CD4-positive, alpha-beta T cell treated with Interferon gamma for 1 hour (primary cell): ENCODE data around the gene VNN1.
A peak's percentile ranks its signal among the peaks of the same experiment; 100 is the strongest.

Experiments used
- DNase-seq: peaks from one replicate; pipeline ENCODE4 v3.0.0-alpha.2; 2020

Gene VNN1

DNA sequence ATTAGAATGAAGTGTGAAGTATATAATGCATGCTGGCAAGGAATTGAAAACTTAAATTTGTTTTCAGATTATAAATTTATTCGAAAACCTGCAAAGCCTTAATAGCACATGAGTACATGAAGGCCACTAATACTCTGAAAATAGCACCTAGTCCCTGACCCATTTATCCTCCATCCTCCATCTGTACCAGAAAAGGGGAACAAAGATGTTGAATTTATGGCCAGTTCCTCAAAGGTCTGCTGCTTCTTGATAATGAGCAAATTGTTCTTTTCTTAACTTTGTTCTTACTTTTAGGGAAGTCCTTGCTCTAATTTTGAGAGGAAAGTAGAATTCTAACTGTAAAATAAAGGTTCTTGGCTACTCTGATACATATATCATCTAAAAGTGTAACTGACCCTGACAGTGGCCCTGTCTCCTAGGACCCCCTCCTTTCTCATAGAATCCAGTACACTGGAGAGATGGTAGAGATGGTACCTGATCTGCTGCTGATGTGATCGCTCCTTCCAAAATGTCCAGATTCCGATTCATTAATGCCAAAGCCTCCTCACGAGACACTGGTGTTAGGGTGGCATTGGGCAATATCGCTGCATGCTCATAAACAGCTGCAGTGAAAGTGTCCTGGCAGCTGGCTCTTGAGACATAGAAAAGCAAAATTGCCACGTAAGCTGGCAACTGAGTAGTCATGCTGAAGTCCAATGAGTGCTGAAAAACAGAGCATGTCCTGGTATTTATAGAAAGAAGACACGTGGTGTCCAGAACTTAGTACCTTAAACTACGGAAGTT, at the start of gene VNN1:
VNN1 (minus strand) TSS at position 704 of the 783 bp plus-strand sequence; CDS start at position 684, 20 bp downstream.
- peak; percentile 66 for DNase-seq

DNA sequence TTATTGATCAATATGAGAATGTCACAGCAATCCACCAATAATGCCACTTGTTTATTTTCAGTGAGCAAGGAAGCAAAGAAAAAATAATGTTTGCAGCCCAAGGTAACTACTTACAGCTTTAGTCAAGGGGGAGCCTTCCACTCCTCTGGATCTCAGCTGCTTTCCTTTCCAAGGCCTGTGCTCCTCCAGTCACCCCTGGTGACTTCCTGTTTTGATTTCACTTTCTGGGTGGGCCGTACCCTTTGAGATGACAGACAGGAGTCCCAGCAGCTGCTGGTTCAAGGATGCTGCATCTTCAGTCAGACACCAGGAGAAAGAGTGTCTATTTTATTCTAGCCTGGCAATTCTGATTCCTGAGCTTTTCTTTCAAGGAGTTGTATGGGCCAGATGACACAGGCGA, 49.4 kb upstream of the VNN1 start:
- DNase-seq = peak; percentile 45

GRCh38 chr6:132760256-132760655, 46.4 kb upstream of the VNN1 start:
- DNase-seq = no peak

DNA sequence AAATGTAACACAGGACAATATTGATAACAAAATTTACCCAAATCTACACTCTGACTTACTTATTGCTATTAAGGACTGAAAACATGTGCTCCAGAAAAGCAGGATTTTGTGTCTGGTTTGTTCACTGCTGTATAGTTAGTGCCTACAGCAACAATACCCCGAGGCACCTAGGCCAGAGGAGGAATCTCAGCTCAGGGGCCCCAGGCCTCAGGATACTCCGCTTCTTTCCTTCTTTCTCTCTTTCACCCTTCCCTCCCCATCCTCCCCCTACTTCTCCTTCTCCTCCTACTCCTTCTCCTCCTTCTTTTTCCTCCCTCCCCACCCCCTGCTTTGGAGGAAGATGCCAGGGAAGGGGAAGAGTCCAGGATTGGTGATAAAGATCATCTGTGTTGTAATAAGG, 44.8 kb upstream of the VNN1 start:
- DNase-seq = no peak

- DNase-seq = no peak
Measured at GRCh38 chr6:132752255-132752654, 38.4 kb upstream of the VNN1 start.

GRCh38 chr6:132751828-132752227, 38.0 kb upstream of the VNN1 start:
- no peak for DNase-seq

- DNase-seq = no peak
Measured at GRCh38 chr6:132751306-132751705, 37.5 kb upstream of the VNN1 start.

- no peak for DNase-seq
Measured at GRCh38 chr6:132750455-132751248, 36.8 kb upstream of the VNN1 start.

GRCh38 chr6:132749111-132749510, 35.3 kb upstream of the VNN1 start:
- peak; percentile 3 for DNase-seq

DNA sequence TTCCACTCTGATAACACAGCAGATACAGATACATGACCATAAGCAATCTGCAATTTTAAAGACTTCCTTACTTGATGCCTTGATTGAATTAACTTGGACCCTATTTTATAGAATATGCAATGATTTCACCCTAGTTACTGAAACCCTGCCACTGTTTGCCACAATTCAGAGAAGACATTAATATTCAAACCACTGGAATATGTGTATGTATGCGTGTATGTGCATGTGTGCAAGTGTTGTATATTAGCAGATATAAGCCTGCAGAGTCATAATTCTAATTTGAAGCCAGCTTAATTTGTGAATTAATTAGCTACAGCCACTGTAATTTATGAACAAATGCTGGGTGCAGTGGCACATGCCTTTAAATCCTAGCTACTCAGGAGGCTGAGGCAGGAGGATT, 34.6 kb upstream of the VNN1 start:
- DNase-seq = no peak

DNA sequence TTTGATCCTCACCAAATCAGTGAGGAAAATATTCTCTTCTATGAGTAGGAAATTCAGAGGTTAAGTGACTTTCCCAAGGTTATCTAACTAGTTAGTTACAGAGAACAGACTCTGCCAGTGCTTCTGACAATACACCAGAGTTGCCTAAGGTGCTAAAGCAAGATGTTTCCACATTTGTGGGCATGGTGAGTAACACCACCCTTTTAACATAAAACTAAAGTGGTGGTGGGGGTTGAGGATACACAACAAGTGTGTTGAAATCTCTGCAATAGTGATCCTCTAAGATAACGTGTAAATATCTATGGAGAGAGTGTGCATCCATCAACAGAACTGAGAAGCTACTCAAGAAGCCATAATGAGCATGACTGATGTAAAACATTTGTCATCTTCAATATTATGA, 32.2 kb upstream of the VNN1 start:
- peak; percentile 7 for DNase-seq

DNA sequence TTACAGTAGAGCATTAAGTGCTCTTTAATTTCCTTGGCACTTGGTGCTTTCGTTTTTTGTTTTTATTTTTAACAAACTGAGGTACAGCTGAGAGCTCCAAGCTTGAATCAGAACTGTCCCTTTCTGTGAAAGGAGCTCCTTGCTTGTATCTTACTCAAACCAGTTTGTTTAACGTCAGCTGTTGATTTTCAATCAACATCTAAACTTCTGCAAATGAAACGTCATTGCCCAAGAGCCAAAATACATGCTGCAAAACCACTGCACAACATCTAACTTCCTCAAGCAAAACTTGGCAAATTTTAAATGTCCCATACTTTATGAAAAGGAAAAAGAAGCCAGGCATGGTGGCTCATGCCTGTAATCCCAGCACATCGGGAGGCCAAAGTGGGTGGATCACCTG, 28.6 kb upstream of the VNN1 start:
- no peak for DNase-seq

DNA sequence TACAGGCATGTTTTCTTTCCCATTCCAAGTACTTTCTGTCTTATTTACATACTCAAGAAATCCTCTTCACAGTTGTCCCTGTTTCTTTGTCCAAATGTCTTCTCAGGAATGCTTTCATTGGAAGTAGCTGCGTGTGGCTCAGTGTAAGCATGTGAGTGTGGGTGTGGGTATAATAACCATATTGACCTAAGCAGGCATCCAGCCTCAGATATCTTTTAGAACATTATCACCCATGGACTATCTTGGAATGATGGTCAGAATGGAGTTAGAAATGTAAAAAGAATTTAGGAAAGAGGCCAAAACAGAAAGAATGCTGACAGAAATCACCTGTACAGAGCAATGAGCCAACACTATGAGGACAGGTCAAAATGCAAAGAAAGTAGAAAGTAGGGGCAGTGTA, 27.4 kb upstream of the VNN1 start:
- no peak for DNase-seq

DNA sequence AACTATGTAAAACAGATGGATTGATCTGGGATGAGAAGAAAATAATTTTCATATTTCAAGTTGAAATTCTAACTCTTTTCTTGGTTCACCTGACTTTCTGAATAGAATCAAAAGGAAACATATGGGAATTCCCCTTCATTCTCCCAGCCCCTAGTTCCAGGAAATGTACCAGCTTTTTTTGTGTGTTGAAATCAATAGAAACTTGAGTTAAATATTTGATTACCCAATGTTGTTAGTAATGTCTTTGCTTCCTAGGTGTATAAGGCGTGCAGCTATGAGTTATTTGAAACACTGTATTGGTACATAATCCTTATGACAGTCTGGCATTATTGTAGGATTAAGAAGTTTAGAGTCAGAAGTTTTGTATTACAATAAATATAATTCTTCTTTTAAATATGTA, 22.4 kb upstream of the VNN1 start:
- DNase-seq = no peak

DNA sequence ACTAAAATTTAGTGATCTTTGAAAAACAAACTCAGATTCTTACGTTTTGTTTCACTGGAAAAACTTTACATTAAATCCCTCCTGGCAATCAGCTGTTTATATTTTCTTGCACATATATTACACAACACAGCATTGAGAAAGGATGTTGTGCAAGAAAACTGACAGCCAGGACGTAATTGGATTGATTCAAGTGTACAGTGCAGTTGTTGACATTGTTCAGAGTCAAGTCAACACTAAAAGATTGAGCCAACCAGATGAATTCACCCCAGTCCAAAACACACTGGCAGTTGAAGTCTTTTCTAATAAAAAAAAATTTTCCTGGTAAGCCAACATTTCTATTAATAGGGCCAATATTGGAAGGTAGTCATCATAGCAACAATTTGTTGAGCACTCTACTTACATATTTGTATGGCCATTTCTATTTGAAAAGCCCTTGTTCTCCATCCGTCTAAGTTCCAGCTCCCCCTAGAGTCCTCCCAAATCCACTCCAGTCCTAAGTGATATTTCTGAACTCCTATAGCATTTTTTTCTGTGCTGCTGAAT, 20.9 kb upstream of the VNN1 start:
- no peak for DNase-seq

GRCh38 chr6:132733814-132734213, 20.0 kb upstream of the VNN1 start:
- no peak for DNase-seq

DNA sequence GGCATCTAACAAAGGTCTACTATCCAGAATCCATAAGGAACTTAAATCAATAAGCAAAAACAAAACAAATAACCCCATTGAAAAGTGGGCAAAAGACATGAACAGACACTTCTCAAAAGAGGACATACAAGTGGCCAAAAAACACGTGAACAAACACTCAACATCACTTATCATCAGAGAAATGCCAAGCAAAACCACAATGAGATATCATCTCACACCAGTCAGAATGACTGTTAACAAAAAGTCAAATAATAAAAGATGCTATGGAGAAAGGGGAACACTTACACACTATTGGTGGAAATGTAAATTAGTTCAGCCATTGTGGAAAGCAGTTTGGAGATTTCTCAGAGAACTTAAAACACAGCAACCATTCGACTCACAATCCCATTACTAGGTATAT, 19.4 kb upstream of the VNN1 start:
- no peak for DNase-seq

- no peak for DNase-seq
Measured at GRCh38 chr6:132731086-132731485, 17.2 kb upstream of the VNN1 start.

DNA sequence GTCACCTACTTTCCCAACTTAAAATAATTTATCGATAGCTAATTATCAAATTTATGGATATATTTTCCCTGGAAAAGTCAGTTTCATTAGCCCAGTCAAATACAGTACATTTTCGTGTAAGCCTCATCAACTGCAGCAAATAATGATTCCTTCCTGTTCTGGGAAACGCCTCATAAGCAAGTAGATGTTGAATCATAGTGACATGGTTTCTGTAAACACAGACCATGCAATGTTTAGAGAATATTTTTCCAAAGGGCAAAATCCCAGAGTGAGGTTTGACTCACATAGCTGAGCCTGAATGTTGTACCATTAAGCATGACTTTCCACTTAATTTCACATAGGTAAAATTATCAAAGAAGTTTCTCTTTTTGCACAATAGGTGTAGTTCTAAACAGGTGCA, 16.7 kb upstream of the VNN1 start:
- DNase-seq = no peak

- no peak for DNase-seq
Measured at GRCh38 chr6:132728616-132729015, 14.8 kb upstream of the VNN1 start.

DNA sequence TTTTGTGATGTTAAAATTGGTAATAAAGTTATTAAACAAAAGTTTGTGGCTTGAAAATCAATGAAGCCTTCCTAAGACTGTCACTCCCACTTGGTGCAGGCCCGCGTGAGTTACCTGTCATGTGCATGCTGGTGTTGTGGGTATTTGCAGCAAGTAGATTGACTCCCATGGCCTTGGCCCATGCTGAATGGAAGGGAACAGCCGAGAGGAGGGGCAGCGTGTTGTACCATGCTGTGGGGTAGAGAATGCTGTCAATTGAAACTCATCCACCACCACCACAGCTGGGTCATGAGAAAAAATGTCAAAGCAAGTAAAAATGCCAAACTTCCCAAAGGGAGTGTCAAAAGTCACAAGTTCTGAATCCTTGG, 12.7 kb upstream of the VNN1 start:
- no peak for DNase-seq

GRCh38 chr6:132725947-132726607, 12.2 kb upstream of the VNN1 start:
- no peak for DNase-seq

DNA sequence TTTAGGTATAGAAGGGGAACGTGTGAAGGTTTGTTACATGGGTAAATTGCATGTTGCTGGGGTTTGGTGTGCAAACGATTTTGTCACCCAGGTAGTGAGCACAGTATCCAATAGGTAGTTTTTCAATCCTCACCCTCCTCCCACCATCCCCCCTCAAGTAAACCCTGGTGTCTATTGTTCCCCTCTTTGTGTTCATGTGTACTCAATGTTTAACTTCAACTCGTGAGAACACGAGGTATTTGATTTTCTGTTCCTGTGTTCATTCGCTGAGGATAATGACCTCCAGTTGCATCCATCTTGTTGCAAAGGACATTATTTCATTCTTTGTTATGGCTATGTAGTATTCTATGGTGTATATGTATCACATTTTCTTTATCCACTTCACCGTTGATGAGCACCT, 11.6 kb upstream of the VNN1 start:
- no peak for DNase-seq
